HG03571 (cell line): Measurements from ENCODE around the gene SLC18A2.
"Not testable (repeated sequence)": the region's sequence is repeated elsewhere in the genome, so short reads cannot be mapped to it uniquely, and the experiment has no call there.

ENCODE experiments used
- ATAC-seq: cut with Tn5 transposase; IDR thresholded peaks from one replicate; pipeline ENCODE4 v1.9.1; 2021; ENCODE audit not compliant: unreplicated experiment

The SLC18A2 gene

DNA sequence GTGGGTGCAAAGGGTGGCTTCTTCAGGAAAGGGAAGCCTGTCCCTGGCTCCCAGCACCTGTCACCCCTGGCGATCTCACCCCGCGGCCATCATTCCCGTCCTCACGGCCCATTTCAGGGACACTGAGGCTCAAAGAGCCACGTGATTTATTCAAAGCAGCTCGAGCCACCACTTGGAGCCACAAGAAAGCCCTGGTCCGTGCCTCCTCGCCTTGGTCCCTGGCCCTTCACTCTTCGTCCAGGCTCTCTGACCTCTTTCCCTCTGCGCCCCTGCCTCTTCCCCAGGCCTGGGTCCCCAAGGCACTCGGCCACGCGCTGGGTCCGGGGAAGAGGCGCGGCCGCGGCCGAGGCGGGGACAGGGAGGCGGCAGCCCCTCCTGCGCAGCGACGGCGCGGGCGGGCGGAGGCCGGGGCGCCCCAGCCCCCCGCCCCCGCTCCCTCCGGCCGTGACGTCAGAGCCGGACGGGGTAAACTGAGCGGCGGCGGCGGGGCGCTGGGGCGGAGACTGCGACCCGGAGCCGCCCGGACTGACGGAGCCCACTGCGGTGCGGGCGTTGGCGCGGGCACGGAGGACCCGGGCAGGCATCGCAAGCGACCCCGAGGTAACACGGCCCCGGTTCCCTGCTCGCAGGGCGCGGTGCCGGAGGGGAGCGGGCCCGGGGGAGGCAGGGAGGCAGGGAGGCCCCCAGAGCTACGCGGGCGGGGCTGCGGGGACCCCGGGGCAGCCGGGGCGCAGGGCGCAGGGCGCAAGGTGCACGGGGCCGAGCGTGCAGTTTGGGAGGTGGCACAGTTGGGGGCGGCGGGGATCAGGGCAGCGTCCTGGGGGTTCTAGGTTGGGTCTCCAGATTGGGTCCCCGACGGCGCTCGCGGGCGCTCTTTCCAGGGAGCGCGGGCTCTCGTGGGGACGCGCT, at the start of gene SLC18A2:
TSS of gene SLC18A2 (plus strand) at position 494 of the 909 bp plus-strand sequence. CDS start 580 bp downstream, outside the sequence.
- ATAC-seq, result no peak

- no peak for ATAC-seq
These were observed 43.7 kb upstream of the SLC18A2 start, which contains the start of gene KCNK18 for GRCh38 chr10:117197189-117197588. Gene KCNK18 (plus strand): TSS chr10:117197489. CDS start chr10:117197489, 0 bp downstream.

DNA sequence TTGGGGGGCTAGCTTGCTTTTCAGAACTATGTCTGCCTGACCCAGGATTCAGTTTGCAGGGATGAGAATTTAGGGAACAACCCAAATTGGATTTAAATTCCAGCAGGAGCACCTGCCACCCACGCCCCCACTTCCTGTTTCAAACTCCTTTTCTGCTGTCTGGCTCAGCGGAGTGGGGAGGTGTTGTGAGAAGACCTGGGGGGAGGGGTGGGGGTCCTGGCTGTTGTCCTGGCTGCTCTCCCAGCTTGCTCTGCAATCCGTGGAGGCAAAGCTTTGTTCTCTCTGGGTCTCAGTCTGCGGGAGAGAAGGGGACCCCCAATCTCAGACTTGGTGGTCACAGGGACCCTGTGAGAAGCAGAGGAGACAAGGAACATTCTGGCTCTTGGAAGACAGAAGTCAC, 42.8 kb upstream of the SLC18A2 start:
- no peak for ATAC-seq

GRCh38 chr10:117201826-117202225, 39.1 kb upstream of the SLC18A2 start:
- no peak for ATAC-seq

- ATAC-seq, result no peak
These were observed 36.6 kb upstream of the SLC18A2 start for GRCh38 chr10:117204316-117204715.

GRCh38 chr10:117212176-117212575, 28.7 kb upstream of the SLC18A2 start:
- ATAC-seq, result no peak

- ATAC-seq, result no peak
These were observed 26.5 kb upstream of the SLC18A2 start for GRCh38 chr10:117214401-117214800.

GRCh38 chr10:117215079-117215478, 25.8 kb upstream of the SLC18A2 start:
- ATAC-seq, result no peak

DNA sequence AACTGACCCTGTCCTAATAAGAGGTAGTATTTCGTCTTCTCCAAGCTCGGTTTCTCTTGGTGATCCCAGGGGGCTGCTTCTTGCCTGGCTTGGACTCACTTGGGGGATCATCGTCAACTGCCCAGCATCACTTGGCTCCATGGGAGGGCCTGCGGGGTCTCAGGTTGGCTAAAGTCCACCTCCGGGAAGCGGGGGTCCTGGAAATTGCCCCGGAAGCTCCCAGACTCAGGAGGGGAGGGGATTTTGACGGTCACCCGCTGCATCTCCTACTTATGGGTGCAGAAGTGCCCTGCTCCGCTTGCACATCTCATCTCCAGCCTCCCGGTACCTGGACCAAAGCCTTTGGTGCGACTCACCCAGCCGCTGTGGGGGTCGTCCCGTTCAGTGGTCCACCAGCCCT, 24.9 kb upstream of the SLC18A2 start:
- ATAC-seq, result no peak

DNA sequence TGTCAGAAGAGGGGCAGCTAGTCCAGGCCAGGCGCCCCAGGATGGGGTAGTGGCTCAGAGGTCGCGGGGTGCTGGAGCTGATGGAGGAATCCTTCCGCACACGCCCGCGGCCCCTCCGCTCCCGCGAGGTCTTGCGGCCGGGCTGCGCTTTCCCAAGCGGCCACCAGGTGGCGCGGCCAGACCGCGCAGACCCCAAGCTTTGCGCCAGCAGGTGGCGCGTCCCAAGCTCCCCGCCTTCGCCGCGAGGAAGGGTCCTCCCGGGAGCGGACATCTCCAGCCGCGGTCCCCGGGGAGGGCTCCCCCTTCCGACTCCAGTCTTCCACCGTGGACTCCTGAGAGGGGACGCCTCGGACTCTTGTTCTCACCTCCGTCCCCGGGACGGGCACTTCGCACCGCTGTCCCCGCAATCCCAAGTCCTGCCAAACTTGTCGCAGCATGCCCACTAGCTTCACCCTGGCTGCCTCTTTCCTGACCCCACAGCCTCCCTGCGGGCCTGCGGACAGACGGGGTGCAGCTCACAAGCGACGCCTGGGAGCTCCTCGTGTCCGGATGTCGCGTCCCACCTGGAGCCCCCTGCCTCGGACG, 24.2 kb upstream of the SLC18A2 start:
- peak; percentile 78 for ATAC-seq

GRCh38 chr10:117217196-117217761, 23.6 kb upstream of the SLC18A2 start:
- no peak for ATAC-seq

GRCh38 chr10:117218654-117219053, 22.3 kb upstream of the SLC18A2 start:
- no peak for ATAC-seq

- ATAC-seq, result no peak
These were observed 19.7 kb upstream of the SLC18A2 start for GRCh38 chr10:117221156-117221711.

- ATAC-seq, result no peak
These were observed 18.4 kb upstream of the SLC18A2 start for GRCh38 chr10:117222552-117222951.

DNA sequence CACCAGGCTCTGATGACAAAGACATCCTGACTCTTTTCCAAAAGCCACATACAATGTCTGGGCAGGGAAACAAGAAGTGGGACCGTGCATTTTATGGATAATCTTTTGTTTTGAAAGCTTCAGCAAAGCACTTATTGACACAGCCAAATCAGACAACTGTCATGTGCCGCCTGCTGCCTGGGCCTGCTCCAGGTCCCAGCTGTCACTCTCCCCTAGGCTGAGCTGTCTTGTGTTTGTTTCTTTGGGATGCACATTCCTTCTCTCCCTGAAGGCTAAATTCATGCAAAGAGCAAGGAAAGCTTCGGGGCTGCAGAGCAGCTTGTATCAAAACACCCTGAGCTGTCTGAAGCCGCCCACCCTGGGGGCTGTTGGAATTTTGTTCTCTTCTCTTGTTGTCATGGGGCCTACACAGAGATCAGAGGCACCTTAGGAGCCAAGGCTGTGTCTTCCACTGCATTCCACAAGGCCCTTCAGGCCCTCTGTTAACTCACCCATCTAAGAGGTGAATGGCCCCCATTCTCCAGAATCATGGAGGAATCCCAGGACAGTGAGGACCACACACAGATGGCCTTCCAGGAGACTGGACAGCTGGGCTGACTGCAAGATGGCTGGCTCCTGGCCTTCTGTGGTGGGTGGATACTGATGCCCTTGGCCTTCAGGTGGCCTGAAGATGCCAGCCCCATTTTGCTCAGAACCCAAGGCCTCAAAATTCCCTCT, 17.8 kb upstream of the SLC18A2 start:
- no peak for ATAC-seq

DNA sequence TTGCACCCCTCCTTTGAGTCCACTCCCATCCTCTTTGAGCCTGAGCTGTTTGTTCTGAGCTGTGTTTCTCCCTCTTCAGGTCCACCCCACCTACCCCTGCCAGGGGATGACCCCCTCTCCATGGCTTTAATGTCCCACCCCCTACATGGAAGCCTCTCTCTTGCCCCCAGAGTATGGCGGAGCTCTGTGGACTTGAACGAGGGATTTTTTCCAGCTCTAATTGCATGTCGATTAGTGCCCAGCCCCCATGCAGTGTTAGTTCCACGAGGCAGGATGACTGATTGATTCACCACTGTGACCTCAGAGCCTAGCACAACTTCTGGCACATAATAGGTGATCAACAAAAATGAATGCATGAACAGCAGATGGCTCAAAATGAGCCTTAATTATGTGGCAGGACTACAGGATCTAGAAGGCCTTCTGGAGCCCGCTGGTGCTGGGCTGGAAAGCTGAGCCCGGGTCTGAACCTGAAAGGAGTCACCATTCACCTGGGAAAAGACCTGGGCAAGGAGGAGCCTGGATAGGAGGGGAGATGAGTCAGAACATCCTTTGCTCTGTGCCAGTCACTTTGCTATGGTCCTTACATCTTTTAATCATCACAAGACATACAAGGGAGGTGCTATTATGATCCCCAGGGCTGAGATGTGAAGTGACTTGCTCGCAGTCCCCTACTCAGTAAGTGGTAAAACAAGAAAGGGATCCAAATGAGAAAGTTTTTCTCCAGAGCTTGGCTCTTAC, 17.1 kb upstream of the SLC18A2 start:
- ATAC-seq, result no peak

GRCh38 chr10:117224881-117225280, 16.0 kb upstream of the SLC18A2 start:
- no peak for ATAC-seq

GRCh38 chr10:117226813-117227451, 14.0 kb upstream of the SLC18A2 start:
- ATAC-seq, result no peak

DNA sequence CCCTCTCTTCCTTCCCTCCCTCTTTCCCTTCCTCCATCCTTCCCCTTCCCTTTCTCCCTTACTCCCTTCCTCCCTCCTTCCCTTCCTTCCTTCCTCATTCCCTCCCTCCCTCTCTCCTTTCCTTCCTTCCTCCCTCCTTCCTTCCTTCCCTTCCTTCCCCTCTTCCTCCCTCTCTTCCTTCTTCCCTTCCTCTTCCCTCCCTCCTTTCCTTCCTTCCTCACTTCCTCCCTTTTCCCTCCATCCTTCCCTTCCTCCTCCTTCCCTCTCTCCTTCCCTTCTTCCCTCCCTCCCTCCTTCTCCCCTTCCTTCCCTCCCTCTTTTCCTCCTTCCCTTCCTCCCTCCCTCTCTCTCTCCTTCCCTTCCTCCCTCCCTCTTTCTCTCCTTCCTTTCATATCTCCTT, 12.7 kb upstream of the SLC18A2 start:
- ATAC-seq, result no peak

DNA sequence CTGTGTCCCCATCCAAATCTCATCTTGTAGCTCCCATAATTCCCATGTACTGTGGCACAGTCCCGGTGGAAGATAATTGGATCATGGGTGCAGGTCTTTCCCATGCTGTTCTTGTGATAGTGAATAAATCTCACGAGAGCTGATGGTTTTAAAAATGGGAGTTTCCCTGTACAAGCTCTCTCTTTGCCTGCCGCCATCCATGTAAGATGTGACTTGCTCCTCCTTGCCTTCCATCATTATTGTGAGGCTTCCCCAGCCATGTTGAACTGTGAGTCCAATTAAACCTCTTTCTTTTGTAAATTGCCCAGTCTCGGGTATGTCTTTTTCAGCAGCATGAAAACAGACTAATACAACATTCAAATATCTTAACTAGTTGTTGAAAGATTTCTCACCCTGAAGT, 10.8 kb upstream of the SLC18A2 start:
- ATAC-seq, result not testable (repeated sequence)
